ENCODE results near the gene LENEP.
"Not testable (repeated sequence)": the region's sequence is repeated elsewhere in the genome, so short reads cannot be mapped to it uniquely, and the experiment has no call there.

LENEP gene

DNA sequence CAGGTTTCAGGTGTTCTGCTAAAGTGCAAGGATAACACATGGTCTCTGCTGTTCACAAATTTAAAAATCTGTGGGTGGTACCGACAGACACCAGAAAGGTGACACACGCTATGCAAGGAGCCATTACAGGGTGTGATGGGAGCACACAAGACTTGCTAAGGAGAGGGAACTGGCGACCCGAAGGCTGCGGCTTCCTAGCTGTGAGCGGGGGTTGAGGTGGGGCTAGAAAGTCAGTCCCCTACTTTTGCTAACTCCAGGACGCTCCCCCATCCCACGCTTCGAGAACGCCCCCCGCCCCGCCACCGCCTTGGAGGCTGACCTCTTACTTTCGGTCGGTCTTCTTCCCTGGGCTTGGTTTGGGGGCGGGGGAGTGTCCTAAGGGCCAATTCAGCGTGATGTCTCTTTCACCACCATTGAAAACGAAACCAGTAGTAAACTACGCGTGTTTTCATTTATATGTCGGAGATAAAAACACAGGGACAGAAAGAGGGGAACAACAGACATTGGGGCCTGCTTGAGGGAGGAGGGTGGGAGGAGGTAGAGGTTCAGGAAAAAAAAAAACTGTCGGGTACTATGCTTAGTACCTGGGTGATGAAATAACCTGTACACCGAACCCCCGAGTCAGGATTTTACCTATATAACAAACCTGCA is 17.9 kb upstream of the LENEP start:
- DNase-seq = peak; percentile 74

DNA sequence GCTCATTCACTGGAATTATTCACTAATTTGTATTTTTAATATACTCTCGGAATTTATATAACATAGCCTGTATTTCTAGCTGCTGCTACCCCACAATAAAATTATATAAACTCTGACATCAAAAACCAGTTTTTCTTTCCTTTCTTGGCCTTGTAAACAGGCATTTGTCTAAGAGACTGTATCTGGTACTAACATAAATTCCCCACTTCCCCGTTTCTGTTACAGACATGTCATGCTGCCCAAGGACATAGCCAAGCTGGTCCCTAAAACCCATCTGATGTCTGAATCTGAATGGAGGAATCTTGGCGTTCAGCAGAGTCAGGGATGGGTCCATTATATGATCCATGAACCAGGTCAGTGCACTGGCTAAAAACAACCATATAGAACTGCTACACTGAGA is 15.6 kb upstream of the LENEP start:
- DNase-seq = not testable (repeated sequence)

DNA sequence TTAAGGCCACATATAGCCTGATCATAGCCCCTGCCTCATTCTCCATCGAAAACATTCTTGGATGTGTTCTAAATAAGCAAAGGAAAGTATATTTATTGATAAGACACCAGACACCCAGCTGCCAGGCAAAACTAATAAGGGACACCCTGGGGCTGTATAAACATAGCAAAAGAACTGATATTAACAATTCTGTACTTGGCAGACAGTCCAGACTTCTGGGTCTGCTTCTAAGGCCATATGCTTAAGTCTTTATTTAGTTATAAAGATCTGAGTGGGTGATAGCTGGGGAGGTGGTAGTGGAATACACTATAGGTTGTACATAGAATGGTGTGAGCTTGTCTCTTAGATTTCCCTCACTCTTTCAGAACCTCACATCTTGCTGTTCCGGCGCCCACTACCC is 15.0 kb upstream of the LENEP start:
- DNase-seq = no peak

GRCh38 chr1:154982341-154982740 is 11.0 kb upstream of the LENEP start:
- DNase-seq = no peak

GRCh38 chr1:154982897-154983648 is 10.3 kb upstream of the LENEP start, which contains the start of gene FLAD1:
TSS of gene FLAD1 (plus strand) at chr1:154983344. CDS start at chr1:154983695, 351 bp downstream.
- peak; percentile 98 for DNase-seq

DNA sequence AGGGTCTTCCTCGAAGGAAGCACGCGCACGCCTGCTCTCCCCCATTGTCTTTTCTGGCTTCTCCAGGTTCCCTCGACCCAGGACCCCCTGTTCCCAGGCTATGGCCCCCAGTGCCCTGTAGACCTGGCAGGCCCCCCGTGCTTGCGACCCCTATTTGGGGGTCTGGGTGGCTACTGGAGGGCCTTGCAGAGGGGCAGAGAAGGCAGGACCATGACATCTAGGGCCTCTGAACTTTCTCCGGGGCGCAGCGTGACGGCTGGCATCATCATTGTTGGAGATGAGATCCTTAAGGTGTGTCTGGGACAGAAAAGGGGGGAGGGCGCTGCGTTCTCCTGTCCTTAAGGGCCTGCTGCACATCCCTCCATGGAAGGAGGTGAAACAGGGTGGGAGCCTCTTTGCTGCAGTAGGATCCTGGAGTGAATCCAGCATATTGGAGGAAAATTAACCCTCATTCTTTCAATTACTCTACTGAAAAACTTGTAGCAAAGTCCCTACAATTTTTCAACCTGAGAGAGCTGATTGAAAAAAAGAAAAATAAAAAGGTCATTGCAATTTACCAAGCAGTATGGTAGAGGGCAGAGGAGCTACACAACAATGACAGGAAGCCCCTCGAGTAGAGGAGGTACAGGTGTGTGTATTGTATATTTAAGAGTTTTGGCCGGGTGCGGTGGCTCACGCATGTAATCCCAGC is 9.5 kb upstream of the LENEP start:
- DNase-seq = no peak

DNA sequence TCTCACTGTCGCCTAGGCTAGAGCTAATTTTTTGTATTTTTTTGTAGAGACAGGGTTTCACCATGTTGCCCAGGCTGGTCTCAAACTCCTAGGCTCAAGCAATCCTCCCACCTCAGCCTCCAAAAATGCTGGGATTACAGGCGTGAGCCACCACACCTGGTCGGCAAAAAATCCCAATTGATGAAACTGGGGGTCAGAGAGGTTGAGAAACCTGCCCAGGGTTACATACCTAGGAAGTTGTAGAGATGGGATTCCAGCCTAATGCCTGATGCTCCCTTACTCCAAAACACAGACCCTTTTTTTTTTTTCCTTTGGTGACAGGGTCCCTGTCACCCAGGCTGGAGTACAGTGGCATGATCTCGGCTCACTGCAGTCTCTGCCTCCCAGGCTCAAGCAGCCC is 6.7 kb upstream of the LENEP start:
- not testable (repeated sequence) for DNase-seq

- no peak for DNase-seq
Observed at GRCh38 chr1:154987326-154987725, 6.1 kb upstream of the LENEP start.

DNA sequence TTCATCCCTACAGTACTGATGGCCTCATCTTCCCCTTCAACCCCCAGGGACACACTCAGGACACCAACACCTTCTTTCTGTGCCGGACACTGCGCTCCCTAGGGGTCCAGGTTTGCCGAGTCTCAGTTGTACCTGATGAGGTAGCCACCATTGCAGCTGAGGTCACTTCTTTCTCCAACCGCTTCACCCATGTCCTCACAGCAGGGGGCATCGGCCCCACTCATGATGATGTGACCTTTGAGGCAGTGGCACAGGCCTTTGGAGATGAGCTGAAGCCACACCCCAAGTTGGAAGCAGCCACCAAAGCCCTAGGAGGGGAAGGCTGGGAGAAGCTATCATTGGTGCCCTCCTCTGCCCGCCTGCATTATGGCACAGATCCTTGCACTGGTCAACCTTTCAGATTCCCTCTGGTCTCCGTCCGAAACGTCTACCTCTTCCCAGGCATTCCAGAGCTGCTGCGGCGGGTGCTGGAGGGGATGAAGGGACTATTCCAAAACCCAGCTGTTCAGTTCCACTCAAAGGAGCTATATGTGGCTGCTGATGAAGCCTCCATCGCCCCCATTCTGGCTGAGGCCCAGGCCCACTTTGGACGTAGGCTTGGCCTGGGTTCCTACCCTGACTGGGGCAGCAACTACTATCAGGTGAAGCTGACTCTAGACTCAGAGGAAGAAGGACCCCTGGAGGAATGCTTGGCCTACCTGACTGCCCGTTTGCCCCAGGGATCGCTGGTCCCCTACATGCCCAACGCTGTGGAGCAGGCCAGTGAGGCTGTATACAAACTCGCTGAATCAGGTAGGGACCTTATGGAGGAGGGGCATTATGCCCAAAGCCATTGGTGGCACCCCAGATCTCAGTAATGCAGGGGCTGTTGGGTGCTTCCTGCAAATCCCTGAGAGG is 5.1 kb upstream of the LENEP start:
- no peak for DNase-seq

GRCh38 chr1:154989195-154989860 is 4.1 kb upstream of the LENEP start:
- no peak for DNase-seq

DNA sequence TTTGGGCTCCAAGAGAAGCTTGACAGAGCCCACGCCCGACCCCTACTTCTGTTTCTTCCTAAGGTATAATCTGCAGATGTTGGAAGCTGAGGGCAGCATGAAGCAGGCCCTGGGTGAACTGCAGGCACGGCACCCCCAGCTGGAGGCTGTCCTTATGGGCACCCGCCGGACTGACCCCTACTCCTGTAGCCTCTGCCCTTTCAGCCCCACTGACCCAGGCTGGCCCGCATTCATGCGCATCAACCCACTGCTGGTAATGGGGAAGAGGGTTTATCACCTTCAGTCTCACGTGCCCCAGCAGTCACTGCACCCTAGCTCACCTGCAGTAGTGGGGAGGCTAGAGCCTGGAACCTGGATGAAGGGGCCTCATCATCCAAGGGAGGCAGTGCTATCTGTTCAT is 3.1 kb upstream of the LENEP start:
- DNase-seq = no peak

- peak; percentile 21 for DNase-seq
Observed at GRCh38 chr1:154992721-154993571, 440 bp upstream of the LENEP start.

DNA sequence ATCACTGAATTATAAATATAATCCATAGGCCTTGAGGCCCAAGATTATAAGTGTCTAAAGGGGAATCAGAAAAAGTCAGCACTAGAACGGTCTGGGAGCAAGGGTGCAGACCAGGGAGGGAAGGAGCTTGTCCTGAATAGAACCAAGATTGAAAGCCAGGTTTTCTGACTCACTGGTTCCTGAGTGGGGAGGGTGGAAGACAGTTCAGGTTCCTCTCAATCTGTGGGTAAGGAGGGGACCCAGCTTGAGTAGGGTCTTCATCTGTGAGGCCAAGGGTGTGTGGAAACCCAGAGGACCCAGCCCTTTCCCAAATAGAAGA is 842 bp downstream of the LENEP start:
- no peak for DNase-seq

- no peak for DNase-seq
Observed at GRCh38 chr1:154994591-154994990, 1.2 kb downstream of the LENEP start.

DNA sequence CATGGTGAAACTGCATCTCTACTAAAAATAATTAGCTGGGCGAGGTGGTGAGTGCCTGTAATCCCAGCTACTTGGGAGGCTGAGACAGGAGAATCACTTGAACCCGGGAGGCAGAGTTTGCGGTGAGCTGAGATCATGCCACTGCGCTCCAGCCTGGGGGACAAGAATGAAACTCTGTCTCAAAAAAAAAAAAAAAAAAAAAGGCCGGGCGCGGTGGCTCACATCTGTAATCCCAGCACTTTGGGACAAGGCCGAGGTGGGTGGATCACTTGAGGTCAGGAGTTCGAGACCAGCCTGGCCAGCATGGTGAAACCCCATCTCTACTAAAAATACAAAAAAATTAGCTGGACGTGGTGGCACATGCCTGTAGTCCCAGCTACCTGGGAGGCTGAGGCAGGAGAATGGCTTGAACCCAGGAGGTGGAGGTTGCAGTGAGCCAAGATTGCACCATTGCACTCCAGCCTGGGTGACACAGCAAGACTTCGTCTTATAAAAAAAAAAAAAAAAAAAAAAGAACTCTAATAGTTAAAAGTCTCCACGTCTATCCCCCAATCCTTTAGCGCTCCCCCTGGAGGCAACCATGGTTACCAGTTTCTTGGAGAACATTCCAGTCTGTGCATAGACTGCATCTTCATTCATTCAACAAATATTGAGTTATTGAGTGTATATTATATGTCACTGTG is 2.1 kb downstream of the LENEP start:
- DNase-seq = peak; percentile 59

- peak; percentile 18 for DNase-seq
Observed at GRCh38 chr1:154996966-154997701, 3.7 kb downstream of the LENEP start.

DNA sequence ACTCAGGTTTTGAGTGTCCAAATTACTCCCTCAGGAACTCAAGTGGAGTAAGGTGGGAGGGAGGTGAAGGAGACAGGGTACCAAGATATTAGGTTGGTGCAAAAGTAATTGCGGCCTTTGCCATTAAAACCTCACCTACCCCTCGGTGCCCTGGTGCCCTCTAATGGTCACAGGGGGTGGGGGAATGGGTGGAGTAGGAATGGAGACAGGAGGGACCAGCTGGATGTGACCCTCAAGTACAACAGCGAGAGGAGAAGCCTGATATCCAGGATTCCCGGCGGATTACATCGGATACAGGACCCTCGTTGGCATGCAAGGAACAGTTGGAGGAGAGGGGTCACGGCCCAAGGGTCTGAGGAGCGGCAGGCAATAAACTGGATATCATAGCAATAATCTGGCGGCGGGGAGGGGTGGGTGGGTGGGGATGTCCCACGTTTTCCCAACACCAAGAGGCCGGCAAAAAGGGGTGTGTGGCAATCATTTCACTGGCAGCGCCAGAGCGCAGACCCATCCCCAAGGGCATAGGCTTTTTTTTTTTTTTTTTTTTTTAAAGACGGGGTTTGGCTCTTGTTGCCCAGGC is 4.9 kb downstream of the LENEP start:
- peak; percentile 16 for DNase-seq

GRCh38 chr1:154998818-154999570 is 5.6 kb downstream of the LENEP start:
- DNase-seq = peak; percentile 84
